Osteoblast (primary cell): Measurements from ENCODE around the gene UGT1A1. TPM values are rescaled to one million over a fixed set of nuclear protein-coding genes. Genes with fewer than 3 reads are reported as not detected.

Source experiments
- DNase-seq: peaks from one replicate; pipeline ENCODE4 v3.0.0; 2011; ENCODE audit warnings: low spot score, mixed read lengths; ENCODE audit not compliant: insufficient read length; ENCODE audit errors: missing footprints
- H2AFZ ChIP-seq: 2 replicates; pipeline ENCODE4 v1.6.0; 2011; ENCODE audit warnings: mild to moderate bottlenecking, low read length
- H3K27ac ChIP-seq: 2 replicates; pipeline ENCODE4 v1.5.1; 2011; ENCODE audit warnings: mild to moderate bottlenecking, low read depth, low read length, moderate library complexity
- H3K27me3 ChIP-seq: 2 replicates; pipeline ENCODE4 v1.6.0; 2012; ENCODE audit warnings: mild to moderate bottlenecking, control low read depth, inconsistent platforms, low read length, moderate library complexity; ENCODE audit not compliant: insufficient read depth
- H3K36me3 ChIP-seq: 2 replicates; pipeline ENCODE4 v1.5.1; 2011; ENCODE audit warnings: mild to moderate bottlenecking, low read length, control low read depth, moderate library complexity; ENCODE audit not compliant: insufficient read depth
- H3K4me1 ChIP-seq: 2 replicates; pipeline ENCODE4 v1.5.1; 2011; ENCODE audit warnings: mild to moderate bottlenecking, low read length, control low read depth, moderate library complexity; ENCODE audit not compliant: insufficient read depth
- H3K4me2 ChIP-seq: 2 replicates; pipeline ENCODE4 v1.6.0; 2011; ENCODE audit warnings: mild to moderate bottlenecking, low read length; ENCODE audit not compliant: insufficient read depth
- H3K4me3 ChIP-seq: fragments of 200-600 bp; sonication (generic); 3 replicates; pipeline ENCODE4 v1.5.1; 2012; ENCODE audit warnings: mild to moderate bottlenecking, low read length, inconsistent platforms; ENCODE audit not compliant: insufficient read depth
- H3K79me2 ChIP-seq: 2 replicates; pipeline ENCODE4 v1.6.0; 2012; ENCODE audit warnings: mild to moderate bottlenecking, low read length, control low read depth, inconsistent platforms; ENCODE audit not compliant: insufficient read depth
- H3K9me3 ChIP-seq: 2 replicates; pipeline ENCODE4 v1.5.1; 2011; ENCODE audit warnings: low read depth, low read length, control low read depth
- H4K20me1 ChIP-seq: 2 replicates; pipeline ENCODE4 v1.6.0; 2012; ENCODE audit warnings: mild to moderate bottlenecking, low read length, control low read depth; ENCODE audit not compliant: insufficient read depth
- CTCF ChIP-seq: IDR thresholded peaks from 2 replicates; pipeline ENCODE4 v1.5.1; 2011; ENCODE audit warnings: mild to moderate bottlenecking, low read depth, low read length, moderate library complexity; ENCODE audit errors: extremely low read depth
- total RNA-seq: library from RNA; depleted of rRNA; stranded (reverse); fragments of >200 nt; gene quantifications from 2 replicates; pipeline ENCODE4 v1.2.3, GENCODE V29; 2012

UGT1A1 gene
- total RNA-seq: not detected in 2 replicates

- H4K20me1 ChIP-seq: no peaks in the 10 kb centered on the region
- DNase-seq: no peak
- TF ChIP-seq CTCF: no peak
- no peaks in the 10 kb centered on the region for H3K36me3 ChIP-seq
- H3K9me3 ChIP-seq: no peaks in the 10 kb centered on the region
- no peak within 1 kb of the TSS for H3K27ac ChIP-seq
- peaks cover 28% of the 10 kb centered on the region for H3K4me1 ChIP-seq
- H3K27me3 ChIP-seq: no peaks in the 10 kb centered on the region
- no peaks in the 10 kb centered on the region for H3K79me2 ChIP-seq
- H2AFZ ChIP-seq: no peak within 1 kb of the TSS
- H3K4me2 ChIP-seq: no peak within 1 kb of the TSS
- H3K4me3 ChIP-seq: no peak within 1 kb of the TSS
Observed at GRCh38 chr2:233760043-233760442, at the start of gene UGT1A1. TSS of gene UGT1A1 (plus strand) at chr2:233760270. CDS start at chr2:233760288, 18 bp downstream.

GRCh38 chr2:233711312-233712008, 48.6 kb upstream of the UGT1A1 start:
- peaks cover 14% of the 10 kb centered on the region for H3K27me3 ChIP-seq
- H3K79me2 ChIP-seq: no peaks in the 10 kb centered on the region
- no peak overlapping the region for H3K27ac ChIP-seq
- TF ChIP-seq CTCF: peak; percentile 98
- H3K36me3 ChIP-seq: no peaks in the 10 kb centered on the region
- peaks cover 21% of the 10 kb centered on the region for H3K4me1 ChIP-seq
- no peaks in the 10 kb centered on the region for H4K20me1 ChIP-seq
- no peak overlapping the region for H3K4me2 ChIP-seq
- peak; percentile 92 for DNase-seq
- H2AFZ ChIP-seq: no peak overlapping the region
- no peaks in the 10 kb centered on the region for H3K9me3 ChIP-seq
- H3K4me3 ChIP-seq: no peak overlapping the region

- Histone ChIP-seq H3K4me2 (no peak within 1 kb of the TSS), H4K20me1 (no peaks in the 10 kb centered on the region), H3K9me3 (no peaks in the 10 kb centered on the region), H3K4me3 (no peak within 1 kb of the TSS), H3K79me2 (no peaks in the 10 kb centered on the region), H3K27ac (no peak within 1 kb of the TSS), H2AFZ (no peak within 1 kb of the TSS), H3K36me3 (no peaks in the 10 kb centered on the region), H3K27me3 (peaks cover 21% of the 10 kb centered on the region), H3K4me1 (peaks cover 8% of the 10 kb centered on the region)
- DNase-seq: no peak
- TF ChIP-seq CTCF: no peak
Observed at GRCh38 chr2:233712611-233713261, 47.3 kb upstream of the UGT1A1 start, which contains the start of gene UGT1A5. TSS of gene UGT1A5 (plus strand) at chr2:233712907. CDS start at chr2:233712992, 85 bp downstream.

- no peaks in the 10 kb centered on the region for H3K36me3 ChIP-seq
- no peaks in the 10 kb centered on the region for H3K79me2 ChIP-seq
- H3K27me3 ChIP-seq: peaks cover 21% of the 10 kb centered on the region
- no peak overlapping the region for H3K4me2 ChIP-seq
- H3K4me1 ChIP-seq: peaks cover 3% of the 10 kb centered on the region
- H3K9me3 ChIP-seq: no peaks in the 10 kb centered on the region
- TF ChIP-seq CTCF: no peak
- DNase-seq: no peak
- no peak overlapping the region for H3K4me3 ChIP-seq
- H3K27ac ChIP-seq: no peak overlapping the region
- no peaks in the 10 kb centered on the region for H4K20me1 ChIP-seq
- H2AFZ ChIP-seq: no peak overlapping the region
Observed at GRCh38 chr2:233713262-233713615, 46.8 kb upstream of the UGT1A1 start.
